Glutamatergic neuron (in vitro differentiated cells): ENCODE results near the gene ARHGEF4. TPM values are rescaled to one million over a fixed set of nuclear protein-coding genes. Genes with fewer than 3 reads are reported as not detected.

Source experiments
- DNase-seq: peaks from one replicate; pipeline ENCODE4 v3.0.0; 2022
- H3K27ac Mint-ChIP-seq: one replicate; pipeline ENCODE4 v1.8.0; 2020; ENCODE audit warnings: mild to moderate bottlenecking, mixed read lengths, inconsistent platforms; ENCODE audit not compliant: unreplicated experiment
- H3K27me3 Mint-ChIP-seq: one replicate; pipeline ENCODE4 v1.8.0; 2020; ENCODE audit warnings: mild to moderate bottlenecking, moderate library complexity, mixed read lengths, inconsistent platforms; ENCODE audit not compliant: unreplicated experiment
- H3K36me3 Mint-ChIP-seq: one replicate; pipeline ENCODE4 v1.8.0; 2020; ENCODE audit warnings: mild to moderate bottlenecking, mixed read lengths, inconsistent platforms; ENCODE audit not compliant: unreplicated experiment
- H3K4me1 Mint-ChIP-seq: one replicate; pipeline ENCODE4 v1.8.0; 2020; ENCODE audit warnings: mild to moderate bottlenecking, low read depth, mixed read lengths, inconsistent platforms; ENCODE audit not compliant: unreplicated experiment
- H3K4me3 Mint-ChIP-seq: one replicate; pipeline ENCODE4 v1.8.0; 2020; ENCODE audit warnings: mild to moderate bottlenecking, mixed read lengths, inconsistent platforms; ENCODE audit not compliant: unreplicated experiment
- H3K9me3 Mint-ChIP-seq: one replicate; pipeline ENCODE4 v1.8.0; 2020; ENCODE audit warnings: mild to moderate bottlenecking, moderate library complexity, mixed read lengths, inconsistent platforms; ENCODE audit not compliant: unreplicated experiment
- total RNA-seq: library from RNA; stranded (reverse); fragmentation: NEBNext Ultra II Directional; extraction: Animal tissue kit (Norgen Biotek cat#: 25700); gene quantifications from one replicate; pipeline ENCODE4 v1.2.1, GENCODE V29; 2021; ENCODE audit not compliant: unreplicated experiment
- TF ChIP-seq, protein P1 (sequence below): fragments of 200-600 bp; sonication (generic); IDR thresholded peaks from one replicate; pipeline ENCODE4 v1.5.0; 2021; ENCODE audit not compliant: partially characterized antibody, unreplicated experiment

Gene ARHGEF4
- total RNA-seq, 1 donor from 2014 or later: 6.1 TPM

DNA sequence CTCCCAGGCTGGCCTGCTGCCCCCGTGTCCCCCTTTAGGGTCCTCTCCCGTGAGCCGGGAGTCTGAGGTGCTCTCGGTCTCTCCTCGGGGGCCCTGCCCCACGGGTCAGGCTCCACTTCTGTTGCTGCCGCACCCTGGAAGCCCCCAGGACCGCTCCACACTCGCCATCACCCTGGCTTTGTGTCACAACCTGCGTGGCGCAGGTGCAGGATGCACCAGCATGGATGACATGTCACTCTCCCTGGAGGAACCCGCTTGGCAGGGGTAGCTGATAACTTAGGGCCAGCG lies 10.8 kb upstream of the ARHGEF4 start:
- H3K9me3 Mint-ChIP-seq: peaks cover 8% of the 10 kb centered on the region
- no peak overlapping the region for H3K4me3 Mint-ChIP-seq
- H3K27ac Mint-ChIP-seq: no peak overlapping the region
- TF ChIP-seq, protein P1, sequence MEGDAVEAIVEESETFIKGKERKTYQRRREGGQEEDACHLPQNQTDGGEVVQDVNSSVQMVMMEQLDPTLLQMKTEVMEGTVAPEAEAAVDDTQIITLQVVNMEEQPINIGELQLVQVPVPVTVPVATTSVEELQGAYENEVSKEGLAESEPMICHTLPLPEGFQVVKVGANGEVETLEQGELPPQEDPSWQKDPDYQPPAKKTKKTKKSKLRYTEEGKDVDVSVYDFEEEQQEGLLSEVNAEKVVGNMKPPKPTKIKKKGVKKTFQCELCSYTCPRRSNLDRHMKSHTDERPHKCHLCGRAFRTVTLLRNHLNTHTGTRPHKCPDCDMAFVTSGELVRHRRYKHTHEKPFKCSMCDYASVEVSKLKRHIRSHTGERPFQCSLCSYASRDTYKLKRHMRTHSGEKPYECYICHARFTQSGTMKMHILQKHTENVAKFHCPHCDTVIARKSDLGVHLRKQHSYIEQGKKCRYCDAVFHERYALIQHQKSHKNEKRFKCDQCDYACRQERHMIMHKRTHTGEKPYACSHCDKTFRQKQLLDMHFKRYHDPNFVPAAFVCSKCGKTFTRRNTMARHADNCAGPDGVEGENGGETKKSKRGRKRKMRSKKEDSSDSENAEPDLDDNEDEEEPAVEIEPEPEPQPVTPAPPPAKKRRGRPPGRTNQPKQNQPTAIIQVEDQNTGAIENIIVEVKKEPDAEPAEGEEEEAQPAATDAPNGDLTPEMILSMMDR: no peak
- H3K36me3 Mint-ChIP-seq: no peaks in the 10 kb centered on the region
- peaks cover 13% of the 10 kb centered on the region for H3K4me1 Mint-ChIP-seq
- H3K27me3 Mint-ChIP-seq: peaks cover 12% of the 10 kb centered on the region
- DNase-seq: no peak

DNA sequence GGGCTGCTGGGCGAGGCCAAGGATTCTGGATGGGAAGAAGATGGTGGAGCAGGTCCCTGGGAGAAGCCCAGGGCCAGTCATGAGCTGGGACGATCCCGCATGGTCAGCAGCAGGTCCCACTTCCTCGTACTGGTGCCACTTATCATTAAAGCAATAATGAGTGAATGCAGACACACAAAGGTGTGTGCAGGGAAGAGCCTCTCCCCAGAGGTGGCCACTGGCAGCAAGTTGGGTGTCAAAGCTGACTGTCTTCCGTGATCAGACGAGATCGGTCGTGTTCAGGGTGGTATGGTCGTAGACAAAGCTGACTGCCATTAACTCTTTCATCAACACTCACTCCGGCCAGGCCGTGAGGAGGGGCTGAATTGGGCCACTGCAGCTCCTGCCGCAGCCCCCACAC lies 10.3 kb upstream of the ARHGEF4 start:
- DNase-seq: no peak
- Mint-ChIP-seq H3K4me3 (no peak overlapping the region), H3K27ac (no peak overlapping the region), H3K36me3 (no peaks in the 10 kb centered on the region), H3K4me1 (peaks cover 13% of the 10 kb centered on the region), H3K27me3 (peaks cover 12% of the 10 kb centered on the region), H3K9me3 (peaks cover 8% of the 10 kb centered on the region)
- TF ChIP-seq, protein P1: no peak

DNA sequence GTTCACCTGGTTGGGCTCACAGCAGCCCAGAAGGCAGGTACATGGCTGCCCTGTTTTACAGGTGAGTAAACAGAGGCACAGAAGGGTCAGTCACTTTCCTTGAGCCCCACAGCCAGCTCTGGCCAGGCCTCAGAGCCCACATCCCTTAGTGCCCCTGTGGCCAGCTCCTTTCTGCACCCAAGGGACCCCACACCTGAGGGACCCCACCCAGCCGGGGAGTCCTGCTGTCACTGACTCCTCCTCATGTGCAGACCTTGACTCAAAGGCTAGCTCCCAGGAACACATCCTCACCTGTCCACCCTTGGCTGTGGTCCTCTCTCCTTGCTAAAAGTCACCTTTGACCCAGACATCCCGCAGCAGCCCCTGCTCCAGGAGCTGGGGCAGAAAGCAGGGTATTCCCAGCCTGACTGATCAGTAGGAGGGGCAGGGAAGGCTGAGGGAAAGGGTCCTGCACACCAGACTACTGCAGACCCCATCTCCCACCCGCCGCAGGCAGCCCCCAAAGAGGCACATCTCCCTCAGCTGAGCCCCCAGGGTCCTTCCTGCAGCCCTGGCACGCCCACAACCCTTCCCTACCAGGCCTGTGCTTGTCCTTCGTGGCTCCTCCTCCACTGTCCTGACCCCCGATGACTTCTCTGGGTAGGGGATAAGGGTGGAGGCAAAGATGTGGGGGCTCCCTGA lies 9.8 kb upstream of the ARHGEF4 start:
- Mint-ChIP-seq H3K36me3 (no peaks in the 10 kb centered on the region), H3K9me3 (peaks cover 8% of the 10 kb centered on the region), H3K27ac (no peak overlapping the region), H3K4me1 (peaks cover 10% of the 10 kb centered on the region), H3K4me3 (no peak overlapping the region), H3K27me3 (peaks cover 12% of the 10 kb centered on the region)
- TF ChIP-seq, protein P1: no peak
- no peak for DNase-seq

DNA sequence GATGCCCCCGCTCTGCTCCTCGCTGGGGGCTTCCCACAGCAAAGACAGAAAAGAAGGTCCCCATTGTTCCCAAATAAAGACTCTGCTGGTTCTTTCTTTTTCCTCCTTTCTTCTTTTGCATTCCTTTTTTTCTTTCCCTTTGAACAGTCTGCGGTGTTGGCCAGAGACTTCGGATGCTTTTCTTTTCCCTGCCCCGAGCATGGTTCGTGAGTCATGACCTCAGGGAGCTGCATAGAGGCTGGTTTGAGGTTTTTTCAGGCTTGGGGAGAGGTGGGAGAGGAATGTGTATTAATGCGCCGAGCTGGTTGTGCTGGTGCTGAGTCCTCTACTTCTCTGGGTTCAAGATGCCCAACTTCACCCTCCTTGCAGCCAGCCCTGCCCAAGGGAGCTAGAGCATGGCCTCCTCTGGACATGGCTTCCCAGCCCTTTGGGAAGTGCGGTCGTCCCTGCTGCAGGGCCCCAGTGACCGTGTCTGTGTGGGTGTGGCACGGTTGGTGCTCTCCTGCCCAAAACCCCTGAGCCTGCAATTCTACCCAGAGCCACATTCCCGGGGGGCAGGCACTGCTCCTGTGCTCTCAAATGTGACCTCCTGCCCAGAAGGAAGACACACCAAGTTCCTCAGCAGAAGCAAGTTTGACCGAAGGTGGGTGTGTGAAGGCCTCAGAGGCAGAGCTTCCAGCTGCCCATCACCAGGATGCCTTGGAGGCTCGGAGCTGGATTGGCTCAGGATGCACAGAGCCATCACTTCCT lies 9.0 kb upstream of the ARHGEF4 start:
- Mint-ChIP-seq H3K4me3 (no peak overlapping the region), H3K27me3 (peaks cover 13% of the 10 kb centered on the region), H3K36me3 (no peaks in the 10 kb centered on the region), H3K27ac (peak overlapping the region; percentile 56), H3K4me1 (peaks cover 13% of the 10 kb centered on the region), H3K9me3 (peaks cover 8% of the 10 kb centered on the region)
- TF ChIP-seq, protein P1: no peak
- DNase-seq: no peak

DNA sequence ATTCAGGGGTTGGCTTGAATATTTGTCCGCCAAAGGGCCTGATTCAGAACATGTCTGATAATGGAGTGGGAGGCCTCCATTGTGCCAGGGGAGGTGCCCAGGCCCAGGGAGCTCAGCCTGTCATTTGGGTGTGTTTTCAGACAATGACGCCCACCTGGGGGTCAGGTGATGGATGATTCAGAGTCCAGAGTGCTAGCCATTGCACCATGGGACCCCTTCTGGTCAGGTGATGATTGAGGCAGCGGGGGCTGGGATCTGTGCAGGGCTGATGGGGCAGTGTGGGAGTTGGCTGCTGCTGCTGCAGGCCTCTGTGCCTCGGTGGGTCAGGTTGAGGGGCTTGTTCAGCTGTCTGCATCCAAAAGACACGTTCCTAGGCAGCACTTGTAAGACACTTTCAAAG lies 8.3 kb upstream of the ARHGEF4 start:
- Mint-ChIP-seq H3K4me1 (peaks cover 13% of the 10 kb centered on the region), H3K4me3 (no peak overlapping the region), H3K9me3 (peaks cover 9% of the 10 kb centered on the region), H3K36me3 (no peaks in the 10 kb centered on the region), H3K27ac (no peak overlapping the region), H3K27me3 (peaks cover 15% of the 10 kb centered on the region)
- TF ChIP-seq, protein P1: no peak
- no peak for DNase-seq
